ENCODE results near the gene ANO1.
A peak's percentile ranks its signal among the peaks of the same experiment; 100 is the strongest.

Gene ANO1

GRCh38 chr11:70206982-70207376 is 128.9 kb downstream of the ANO1 start:
- Histone ChIP-seq H3K4me1 (ENCODE audit: control insufficient read depth, low read depth, low read length) (peaks cover 5% of the 10 kb centered on the region), H3K27ac (ENCODE audit: low read depth, low read length) (no peak overlapping the region), H3K18ac (ENCODE audit: low read length) (no peak overlapping the region), H3K56ac (ENCODE audit: low read length) (no peak overlapping the region), H2BK120ac (ENCODE audit: low read depth, low read length) (no peak overlapping the region), H3K4ac (ENCODE audit: low read depth, low read length) (no peak overlapping the region), H3K4me2 (ENCODE audit: low read length) (no peak overlapping the region), H2BK5ac (ENCODE audit: low read length) (no peak overlapping the region), H3K9ac (ENCODE audit: low read length) (no peak overlapping the region), H3K79me2 (ENCODE audit: control insufficient read depth, insufficient read depth, low read length) (peaks cover 37% of the 10 kb centered on the region), H3K27me3 (ENCODE audit: insufficient read depth, low read length, poor library complexity) (no peaks in the 10 kb centered on the region), H2AK5ac (ENCODE audit: low read length) (no peak overlapping the region), H2BK15ac (replicated peaks; ENCODE audit: low read depth) (no peak overlapping the region), H3K79me1 (ENCODE audit: low read length) (peaks cover 32% of the 10 kb centered on the region), H4K8ac (ENCODE audit: low read depth, low read length) (no peak overlapping the region), H3K4me3 (ENCODE audit: low read length) (no peak overlapping the region), H3K23ac (ENCODE audit: low read length) (no peak overlapping the region), H3K36me3 (ENCODE audit: control insufficient read depth, insufficient read depth, low read length) (peaks cover 11% of the 10 kb centered on the region), H4K5ac (ENCODE audit: low read length) (no peak overlapping the region)
- no CpG with 5 or more reads among the region's 6 CpGs for WGBS (ENCODE audit: extremely low coverage, insufficient coverage, low lambda C conversion rate)
- no peak for DNase-seq

GRCh38 chr11:70207531-70208131 is 129.5 kb downstream of the ANO1 start:
- Histone ChIP-seq H3K4ac (ENCODE audit: low read depth, low read length) (no peak overlapping the region), H3K23ac (ENCODE audit: low read length) (no peak overlapping the region), H3K36me3 (ENCODE audit: control insufficient read depth, insufficient read depth, low read length) (peaks cover 11% of the 10 kb centered on the region), H3K79me1 (ENCODE audit: low read length) (peaks cover 32% of the 10 kb centered on the region), H2BK120ac (ENCODE audit: low read depth, low read length) (no peak overlapping the region), H3K56ac (ENCODE audit: low read length) (peak overlapping the region; percentile 39), H3K79me2 (ENCODE audit: control insufficient read depth, insufficient read depth, low read length) (peaks cover 37% of the 10 kb centered on the region), H2BK15ac (replicated peaks; ENCODE audit: low read depth) (no peak overlapping the region), H3K4me1 (ENCODE audit: control insufficient read depth, low read depth, low read length) (peaks cover 5% of the 10 kb centered on the region), H2BK5ac (ENCODE audit: low read length) (peak overlapping the region; percentile 33), H4K8ac (ENCODE audit: low read depth, low read length) (no peak overlapping the region), H3K4me2 (ENCODE audit: low read length) (no peak overlapping the region), H2AK5ac (ENCODE audit: low read length) (no peak overlapping the region), H3K18ac (ENCODE audit: low read length) (no peak overlapping the region), H3K27ac (ENCODE audit: low read depth, low read length) (peak overlapping the region; percentile 45), H3K4me3 (ENCODE audit: low read length) (no peak overlapping the region), H3K9ac (ENCODE audit: low read length) (no peak overlapping the region), H4K5ac (ENCODE audit: low read length) (no peak overlapping the region), H3K27me3 (ENCODE audit: insufficient read depth, low read length, poor library complexity) (no peaks in the 10 kb centered on the region)
- no peak for DNase-seq
- WGBS (ENCODE audit: extremely low coverage, insufficient coverage, low lambda C conversion rate): no CpG with 5 or more reads among the region's 15 CpGs

GRCh38 chr11:70209391-70209912 is 131.3 kb downstream of the ANO1 start:
- DNase-seq: no peak
- no peak overlapping the region for H3K4me3 ChIP-seq (ENCODE audit: low read length)
- H2BK5ac ChIP-seq (ENCODE audit: low read length): no peak overlapping the region
- peaks cover 5% of the 10 kb centered on the region for H3K4me1 ChIP-seq (ENCODE audit: control insufficient read depth, low read depth, low read length)
- no peak overlapping the region for H4K5ac ChIP-seq (ENCODE audit: low read length)
- no CpG with 5 or more reads among the region's 6 CpGs for WGBS (ENCODE audit: extremely low coverage, insufficient coverage, low lambda C conversion rate)
- no peaks in the 10 kb centered on the region for H3K27me3 ChIP-seq (ENCODE audit: insufficient read depth, low read length, poor library complexity)
- no peak overlapping the region for H3K4ac ChIP-seq (ENCODE audit: low read depth, low read length)
- H3K79me1 ChIP-seq (ENCODE audit: low read length): peaks cover 23% of the 10 kb centered on the region
- no peak overlapping the region for H3K18ac ChIP-seq (ENCODE audit: low read length)
- H2BK120ac ChIP-seq (ENCODE audit: low read depth, low read length): no peak overlapping the region
- H3K9ac ChIP-seq (ENCODE audit: low read length): no peak overlapping the region
- H3K4me2 ChIP-seq (ENCODE audit: low read length): no peak overlapping the region
- no peak overlapping the region for H3K56ac ChIP-seq (ENCODE audit: low read length)
- no peak overlapping the region for H4K8ac ChIP-seq (ENCODE audit: low read depth, low read length)
- H3K23ac ChIP-seq (ENCODE audit: low read length): no peak overlapping the region
- peaks cover 11% of the 10 kb centered on the region for H3K36me3 ChIP-seq (ENCODE audit: control insufficient read depth, insufficient read depth, low read length)
- no peak overlapping the region for H2BK15ac ChIP-seq (replicated peaks; ENCODE audit: low read depth)
- no peak overlapping the region for H2AK5ac ChIP-seq (ENCODE audit: low read length)
- H3K79me2 ChIP-seq (ENCODE audit: control insufficient read depth, insufficient read depth, low read length): peaks cover 24% of the 10 kb centered on the region
- H3K27ac ChIP-seq (ENCODE audit: low read depth, low read length): no peak overlapping the region

- Histone ChIP-seq H3K9ac (ENCODE audit: low read length) (no peak overlapping the region), H3K56ac (ENCODE audit: low read length) (peak overlapping the region; percentile 2), H3K27ac (ENCODE audit: low read depth, low read length) (peak overlapping the region; percentile 22), H3K23ac (ENCODE audit: low read length) (no peak overlapping the region), H3K79me2 (ENCODE audit: control insufficient read depth, insufficient read depth, low read length) (peaks cover 18% of the 10 kb centered on the region), H3K4me1 (ENCODE audit: control insufficient read depth, low read depth, low read length) (peaks cover under 1% of the 10 kb centered on the region), H3K4me3 (ENCODE audit: low read length) (no peak overlapping the region), H3K4ac (ENCODE audit: low read depth, low read length) (no peak overlapping the region), H3K4me2 (ENCODE audit: low read length) (no peak overlapping the region), H2BK5ac (ENCODE audit: low read length) (no peak overlapping the region), H4K5ac (ENCODE audit: low read length) (no peak overlapping the region), H4K8ac (ENCODE audit: low read depth, low read length) (no peak overlapping the region), H3K36me3 (ENCODE audit: control insufficient read depth, insufficient read depth, low read length) (peaks cover 9% of the 10 kb centered on the region), H2BK15ac (replicated peaks; ENCODE audit: low read depth) (no peak overlapping the region), H2AK5ac (ENCODE audit: low read length) (no peak overlapping the region), H3K27me3 (ENCODE audit: insufficient read depth, low read length, poor library complexity) (no peaks in the 10 kb centered on the region), H3K79me1 (ENCODE audit: low read length) (peaks cover 18% of the 10 kb centered on the region), H3K18ac (ENCODE audit: low read length) (no peak overlapping the region), H2BK120ac (ENCODE audit: low read depth, low read length) (no peak overlapping the region)
- no CpG with 5 or more reads among the region's 8 CpGs for WGBS (ENCODE audit: extremely low coverage, insufficient coverage, low lambda C conversion rate)
- DNase-seq: no peak
Measured at GRCh38 chr11:70210051-70210501, 132.0 kb downstream of the ANO1 start.

- Histone ChIP-seq H3K23ac (ENCODE audit: low read length) (no peak overlapping the region), H3K9ac (ENCODE audit: low read length) (no peak overlapping the region), H4K8ac (ENCODE audit: low read depth, low read length) (no peak overlapping the region), H3K4ac (ENCODE audit: low read depth, low read length) (no peak overlapping the region), H4K5ac (ENCODE audit: low read length) (no peak overlapping the region), H3K4me2 (ENCODE audit: low read length) (no peak overlapping the region), H3K27ac (ENCODE audit: low read depth, low read length) (peak overlapping the region; percentile 22), H3K4me1 (ENCODE audit: control insufficient read depth, low read depth, low read length) (no peaks in the 10 kb centered on the region), H2BK5ac (ENCODE audit: low read length) (no peak overlapping the region), H2BK120ac (ENCODE audit: low read depth, low read length) (no peak overlapping the region), H3K27me3 (ENCODE audit: insufficient read depth, low read length, poor library complexity) (no peaks in the 10 kb centered on the region), H3K56ac (ENCODE audit: low read length) (peak overlapping the region; percentile 2), H3K4me3 (ENCODE audit: low read length) (no peak overlapping the region), H2AK5ac (ENCODE audit: low read length) (no peak overlapping the region), H2BK15ac (replicated peaks; ENCODE audit: low read depth) (no peak overlapping the region), H3K79me1 (ENCODE audit: low read length) (peaks cover 14% of the 10 kb centered on the region), H3K79me2 (ENCODE audit: control insufficient read depth, insufficient read depth, low read length) (peaks cover 14% of the 10 kb centered on the region), H3K36me3 (ENCODE audit: control insufficient read depth, insufficient read depth, low read length) (peaks cover 9% of the 10 kb centered on the region), H3K18ac (ENCODE audit: low read length) (no peak overlapping the region)
- WGBS (ENCODE audit: extremely low coverage, insufficient coverage, low lambda C conversion rate): no CpG with 5 or more reads among the region's 5 CpGs
- DNase-seq: no peak
Measured at GRCh38 chr11:70210530-70210929, 132.4 kb downstream of the ANO1 start.
